Measurements from ENCODE around the gene BTBD2.
"Not testable (repeated sequence)": the region's sequence is repeated elsewhere in the genome, so short reads cannot be mapped to it uniquely, and the experiment has no call there.

BTBD2 gene

DNA sequence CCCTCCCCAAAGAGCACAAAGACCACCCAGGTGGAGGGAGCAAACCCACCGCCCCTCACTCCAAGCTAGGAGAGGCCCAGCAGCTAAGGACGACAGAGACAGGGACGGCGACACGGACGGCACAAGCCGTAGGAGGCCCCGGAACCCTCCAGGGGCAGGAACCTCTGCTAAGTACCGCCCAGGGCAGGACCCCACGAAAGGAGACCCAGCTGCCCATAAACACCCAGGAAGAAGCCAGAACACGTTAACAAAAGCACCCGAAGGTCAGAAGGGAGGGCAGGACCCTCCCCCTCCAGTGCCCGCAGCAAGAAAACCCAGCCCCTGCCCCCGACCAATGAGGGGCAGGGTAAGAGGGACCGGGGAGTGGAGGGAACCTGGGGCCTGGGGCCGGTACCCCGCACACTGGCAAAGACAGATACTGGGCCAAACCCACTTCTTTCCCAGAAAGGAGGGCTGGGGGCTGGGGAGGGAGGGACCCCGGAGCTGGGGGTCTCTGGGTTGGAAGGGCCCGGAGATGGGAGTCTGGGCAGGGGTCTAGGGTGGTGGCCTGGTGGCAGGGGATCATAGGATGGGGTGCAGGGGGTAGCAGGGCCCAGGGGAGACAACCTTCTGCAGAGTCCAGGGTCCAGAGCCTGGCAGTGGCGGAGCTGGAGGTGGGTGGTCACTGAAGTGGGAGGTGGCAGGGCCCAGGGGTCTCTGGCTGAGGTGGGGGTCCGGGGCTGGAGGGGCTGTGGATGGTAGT is 2.4 kb downstream of the BTBD2 start:
- no peak for FAIRE-seq

DNA sequence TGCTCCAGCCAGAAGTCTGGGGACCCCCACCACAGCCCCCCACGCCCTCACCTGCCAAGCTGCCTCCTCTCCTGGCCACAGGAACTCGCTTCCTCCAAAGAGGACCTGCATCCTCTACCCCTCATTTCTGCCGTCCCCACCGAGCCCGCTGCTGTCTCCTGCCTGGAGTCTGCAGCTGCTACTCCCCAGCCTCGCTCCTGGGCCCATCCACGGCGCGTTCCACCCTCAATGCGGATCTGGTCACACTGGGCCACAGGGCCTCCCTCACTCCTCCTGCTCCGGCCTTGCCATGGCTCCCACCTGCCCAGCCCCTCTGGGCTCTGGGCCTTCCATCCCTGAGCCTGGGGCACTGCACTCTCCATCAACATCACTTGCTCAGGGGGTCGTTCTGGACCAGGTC is 4.3 kb downstream of the BTBD2 start:
- FAIRE-seq = no peak

- FAIRE-seq = no peak
These were observed 5.3 kb downstream of the BTBD2 start for GRCh38 chr19:2010135-2010668.

- no peak for FAIRE-seq
These were observed 11.6 kb downstream of the BTBD2 start for GRCh38 chr19:2003874-2004273.

- no peak for FAIRE-seq
These were observed 15.5 kb downstream of the BTBD2 start for GRCh38 chr19:1999856-2000515.

DNA sequence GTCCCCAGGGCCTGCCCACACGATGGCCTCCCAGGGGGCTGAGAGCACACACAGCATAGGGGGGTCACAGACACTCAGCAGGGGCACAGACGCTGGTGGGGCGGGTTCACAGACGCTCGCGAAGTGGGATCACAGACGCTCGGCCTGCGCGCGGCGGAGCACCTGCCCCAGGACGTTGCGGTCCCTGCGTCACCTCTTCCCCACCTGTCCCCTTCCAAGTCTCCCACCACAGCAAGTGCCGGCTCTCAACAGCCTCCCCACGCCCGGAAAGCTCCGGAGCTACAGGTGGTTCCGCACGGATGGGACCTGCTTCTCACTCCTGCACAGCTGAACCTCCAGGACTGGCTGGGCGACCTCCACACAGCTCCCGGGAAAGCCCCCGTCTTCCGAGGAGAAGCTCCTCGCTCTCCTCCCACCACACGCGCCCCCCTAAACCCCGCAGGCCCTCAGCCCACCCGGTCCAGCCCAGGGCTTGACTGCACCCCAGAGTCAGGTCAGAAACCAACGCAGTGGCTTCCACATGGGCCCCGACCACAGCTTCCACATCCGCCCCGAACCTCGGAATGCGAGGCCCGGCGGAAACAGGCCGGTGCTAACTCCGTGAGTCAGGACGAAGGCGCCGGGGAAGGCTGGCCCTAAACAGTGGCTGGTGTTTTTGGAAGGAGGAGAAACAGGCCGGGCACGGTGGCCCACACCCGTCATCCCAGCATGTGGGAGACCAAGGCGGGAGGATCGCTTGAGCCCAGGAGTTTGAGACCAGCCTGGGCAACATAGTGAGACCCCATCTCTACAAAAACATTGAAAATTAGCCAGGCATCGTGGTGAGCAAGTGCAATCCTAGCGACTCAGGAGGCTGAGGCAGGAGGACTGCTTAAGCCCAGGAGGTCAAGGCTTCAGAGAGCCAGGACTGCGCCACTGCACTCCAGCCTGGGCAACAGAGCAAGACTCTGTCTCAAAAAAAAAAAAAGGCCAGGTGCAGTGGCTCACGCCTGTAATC is 16.5 kb downstream of the BTBD2 start:
- FAIRE-seq = no peak

DNA sequence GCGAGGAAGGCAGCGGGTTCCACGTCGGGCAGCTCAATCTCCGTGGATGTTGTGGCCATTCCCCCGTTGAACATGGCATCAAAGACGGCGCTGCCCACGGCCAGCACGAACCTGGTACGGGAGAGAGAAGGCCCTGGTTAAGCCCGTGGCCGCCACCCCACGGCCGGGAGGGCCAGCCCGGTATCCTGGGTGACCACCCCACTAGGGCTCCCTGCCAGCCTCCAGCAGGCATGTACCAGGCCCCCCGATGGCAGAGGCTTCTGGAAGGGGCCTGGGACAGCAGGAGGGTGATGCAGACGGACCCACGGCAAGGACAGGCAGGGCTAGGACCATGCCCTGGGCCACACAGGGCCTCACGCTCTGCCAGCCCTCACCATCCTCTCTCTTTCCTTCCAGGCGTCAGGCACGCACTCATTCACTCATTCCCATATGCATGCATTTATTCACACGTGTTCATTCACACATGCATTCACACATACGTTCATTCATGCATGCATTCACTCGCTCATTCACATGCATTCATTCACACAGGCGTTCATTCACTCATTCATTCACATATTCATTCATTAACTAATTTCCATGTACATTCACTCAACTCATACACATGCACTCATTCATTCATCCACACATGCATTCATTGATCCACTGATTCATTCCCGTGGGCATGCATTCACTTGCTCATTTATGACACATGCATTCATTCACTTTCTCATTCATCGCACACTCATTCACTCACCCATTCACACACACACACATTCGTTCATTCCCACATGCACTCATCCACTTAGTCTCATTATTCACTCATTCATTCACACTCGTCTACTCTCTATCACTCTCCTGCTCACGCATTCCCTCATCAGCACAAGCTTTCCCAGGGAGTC is 17.9 kb downstream of the BTBD2 start:
- no peak for FAIRE-seq

- no peak for FAIRE-seq
These were observed 22.7 kb downstream of the BTBD2 start for GRCh38 chr19:1992759-1993260.

GRCh38 chr19:1991018-1991913 is 24.2 kb downstream of the BTBD2 start:
- FAIRE-seq = no peak

GRCh38 chr19:1990230-1991017 is 25.1 kb downstream of the BTBD2 start:
- no peak for FAIRE-seq

DNA sequence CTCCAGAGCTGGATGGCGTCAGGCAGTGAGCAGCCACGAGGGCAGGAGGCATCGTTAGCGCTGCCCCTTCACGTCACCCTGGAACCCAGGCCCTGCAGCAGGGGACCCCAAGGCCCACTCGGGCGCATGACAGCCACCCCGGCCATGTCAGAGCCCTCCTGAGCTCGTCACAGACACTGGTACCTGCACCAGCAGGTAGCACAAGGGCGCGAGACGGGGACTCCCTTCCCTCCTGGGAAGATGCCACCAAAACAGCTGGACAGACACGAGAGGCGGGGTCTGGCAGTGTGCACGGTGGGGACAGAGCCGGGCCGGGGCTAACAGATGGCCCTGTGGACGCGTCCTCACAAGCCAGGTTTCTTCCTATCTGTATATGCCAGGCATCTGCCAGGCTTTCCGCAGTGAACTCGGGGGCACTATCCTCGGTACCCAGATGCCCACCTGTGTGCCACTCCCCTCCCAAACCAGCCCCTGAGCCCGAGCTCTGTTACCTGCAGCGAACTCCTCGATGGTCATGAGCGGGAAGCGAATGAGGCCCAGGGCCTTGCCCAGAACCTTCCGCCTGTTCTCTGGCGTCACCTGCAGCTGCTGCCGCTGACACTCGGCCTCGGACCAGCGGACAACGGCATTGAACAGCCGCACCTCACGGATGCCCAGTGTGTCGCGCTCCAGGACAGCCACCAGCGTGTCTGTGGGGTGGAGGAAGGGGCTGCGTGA is 25.8 kb downstream of the BTBD2 start:
- FAIRE-seq = no peak

DNA sequence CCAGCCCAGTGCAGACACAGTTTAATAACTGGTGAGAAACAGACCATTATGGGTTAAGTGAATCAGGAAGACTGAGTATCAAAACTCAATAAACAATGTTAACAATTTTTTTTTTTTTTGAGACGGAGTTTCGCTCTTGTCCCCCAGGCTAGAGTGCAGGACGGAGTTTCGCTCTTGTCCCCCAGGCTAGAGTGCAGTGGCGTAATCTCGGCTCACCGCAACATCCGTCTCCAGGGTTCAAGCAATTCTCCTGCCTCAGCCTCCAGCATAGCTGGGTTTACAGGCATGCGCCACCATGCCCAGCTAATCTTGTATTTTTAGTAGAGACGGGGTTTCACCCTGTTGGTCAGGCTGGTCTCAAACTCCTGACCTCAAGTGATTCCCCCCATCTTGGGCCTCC is 27.1 kb downstream of the BTBD2 start:
- not testable (repeated sequence) for FAIRE-seq

- FAIRE-seq = no peak
These were observed 28.0 kb downstream of the BTBD2 start for GRCh38 chr19:1987197-1988187.

DNA sequence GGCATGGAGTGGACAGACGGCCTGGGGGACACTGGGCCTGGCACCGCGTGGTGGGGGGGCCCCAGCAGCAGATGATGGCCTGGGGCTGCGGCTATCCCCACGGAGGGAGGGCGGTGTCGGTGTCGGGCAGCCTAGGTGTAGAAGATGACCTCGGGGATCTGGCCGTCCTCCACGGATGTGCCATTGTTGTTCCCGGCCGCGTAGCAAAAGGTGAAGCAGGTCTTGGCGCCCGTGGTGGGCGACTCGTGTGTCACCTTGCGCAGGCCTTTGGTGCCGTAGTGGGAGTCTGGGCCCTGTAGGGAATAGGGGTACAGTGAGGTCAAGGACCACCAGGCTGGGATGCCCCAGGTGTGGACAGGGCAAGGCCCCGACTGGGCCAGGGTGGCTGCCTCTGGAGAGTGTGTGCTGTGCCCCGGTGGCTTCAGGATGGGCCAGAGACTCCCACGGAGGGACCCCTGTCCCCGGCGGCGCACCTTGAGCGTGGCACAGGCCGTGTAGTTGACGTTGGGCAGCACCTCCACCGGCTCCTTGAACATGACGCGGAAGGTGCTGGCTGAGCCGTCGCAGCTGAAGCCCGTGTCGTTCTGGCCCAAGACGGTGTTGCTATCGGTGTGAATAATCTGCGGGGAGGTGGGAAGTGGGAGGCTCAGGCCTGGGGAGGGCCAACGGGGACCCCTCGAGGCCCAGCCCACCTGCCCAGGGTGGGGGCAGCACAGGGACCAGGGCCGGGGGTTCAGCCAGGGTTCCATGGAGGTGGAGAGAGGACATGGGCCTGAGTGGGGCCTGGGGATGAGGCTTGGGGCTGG is 29.0 kb downstream of the BTBD2 start:
- FAIRE-seq = no peak

DNA sequence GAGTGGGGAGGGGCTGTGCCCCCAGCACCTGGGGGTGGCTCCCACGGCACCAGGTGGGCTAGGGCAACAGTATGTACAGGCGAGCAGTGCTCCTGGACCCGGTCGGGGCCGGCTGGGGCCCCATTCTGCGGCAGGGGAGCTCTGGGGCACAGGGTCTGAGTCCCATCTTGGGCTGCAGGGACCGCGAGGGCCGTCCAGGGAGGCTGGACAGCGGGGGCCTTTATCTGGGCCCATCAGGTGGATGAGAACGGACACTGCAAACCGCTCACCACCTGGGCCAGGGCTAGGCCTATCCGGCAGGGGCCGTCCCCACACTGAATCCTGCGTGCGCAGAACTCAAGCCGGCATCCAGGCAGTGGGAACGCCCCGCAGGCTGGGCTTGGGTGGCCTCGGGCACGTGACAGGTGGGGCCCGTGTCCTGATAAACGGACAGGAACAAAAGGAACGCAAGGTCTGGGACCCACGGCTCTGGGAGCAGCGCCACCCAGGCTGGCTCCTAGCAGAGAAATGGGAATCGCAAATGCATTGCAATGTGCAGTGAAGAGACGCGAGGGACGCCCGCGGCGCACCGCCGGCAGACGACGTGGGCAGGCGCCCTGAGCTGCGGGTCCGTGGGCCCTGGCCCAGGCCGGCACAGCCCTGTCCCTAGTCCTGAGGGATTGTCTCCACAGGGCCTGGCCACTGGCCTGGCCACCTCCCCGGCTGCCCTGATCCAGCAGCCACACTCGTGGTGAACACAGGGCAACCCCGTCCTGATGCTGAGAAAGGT is 29.7 kb downstream of the BTBD2 start:
- no peak for FAIRE-seq

DNA sequence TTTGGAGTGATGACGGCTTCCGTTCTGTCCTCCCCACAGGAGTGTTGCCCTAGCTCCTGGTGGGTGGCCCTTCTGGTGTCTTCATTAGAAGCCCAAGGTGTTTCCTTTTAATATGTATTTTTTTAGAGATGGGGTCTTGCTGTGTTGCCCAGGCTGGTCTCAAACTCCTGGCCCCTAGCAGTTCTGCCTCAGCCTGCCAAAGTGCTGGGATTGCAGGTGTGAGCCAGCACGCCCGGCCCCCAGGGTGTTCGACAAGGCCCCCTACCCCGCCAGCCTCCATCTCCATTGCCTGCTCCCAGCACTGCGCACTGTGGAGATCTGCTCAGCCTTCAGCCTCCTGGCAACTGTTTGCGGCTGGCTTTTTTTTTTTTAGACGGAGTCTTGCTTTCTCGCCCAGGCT is 31.2 kb downstream of the BTBD2 start:
- FAIRE-seq = no peak
